Measurements from ENCODE around the gene CNKSR3. TPM values are rescaled to one million over a fixed set of nuclear protein-coding genes. Genes with fewer than 3 reads are reported as not detected.

Gene CNKSR3
- total and polyA plus RNA-seq, 8 donors, result 1.2 to 40.0 (median 6.2) TPM

DNA sequence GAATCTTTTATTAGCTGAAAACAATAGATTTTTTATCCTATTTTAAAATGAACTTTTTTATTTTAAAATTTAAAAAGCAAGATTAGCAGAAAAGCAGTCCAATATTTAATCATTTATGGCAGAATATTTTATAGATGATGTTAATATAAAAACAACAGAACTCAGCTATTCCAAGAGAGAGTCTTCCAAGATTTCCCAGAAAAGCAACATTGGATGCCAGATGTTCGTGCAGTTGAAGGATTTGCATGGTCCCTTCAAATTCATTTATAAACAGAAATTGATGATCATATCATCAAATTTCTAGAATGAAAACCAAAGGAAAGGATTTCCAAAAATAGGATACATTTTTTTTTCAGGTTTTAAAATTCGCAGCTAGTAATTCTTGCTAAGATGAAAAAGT, 25.4 kb upstream of the CNKSR3 start:
- H3K4me3 ChIP-seq, result no peak overlapping the region
- H3K27ac ChIP-seq, result no peak overlapping the region
- 69 to 93% (median 82%) methylated on average over 2 of the region's 2 CpGs for WGBS, 5 donors
- H3K27me3 ChIP-seq, result no peaks in the 10 kb centered on the region
- intact Hi-C loops (cut with DNase I; ENCODE audit: low total_unique reads), result no loop called here
- no peaks in the 10 kb centered on the region for H3K36me3 ChIP-seq
- peak in 1 of 2 donors; percentile 46 for DNase-seq
- no peak for TF ChIP-seq EP300 (IDR thresholded peaks at IDR 0.05)
- no peak for TF ChIP-seq POLR2A (IDR thresholded peaks at IDR 0.05)
- TF ChIP-seq, protein P1, sequence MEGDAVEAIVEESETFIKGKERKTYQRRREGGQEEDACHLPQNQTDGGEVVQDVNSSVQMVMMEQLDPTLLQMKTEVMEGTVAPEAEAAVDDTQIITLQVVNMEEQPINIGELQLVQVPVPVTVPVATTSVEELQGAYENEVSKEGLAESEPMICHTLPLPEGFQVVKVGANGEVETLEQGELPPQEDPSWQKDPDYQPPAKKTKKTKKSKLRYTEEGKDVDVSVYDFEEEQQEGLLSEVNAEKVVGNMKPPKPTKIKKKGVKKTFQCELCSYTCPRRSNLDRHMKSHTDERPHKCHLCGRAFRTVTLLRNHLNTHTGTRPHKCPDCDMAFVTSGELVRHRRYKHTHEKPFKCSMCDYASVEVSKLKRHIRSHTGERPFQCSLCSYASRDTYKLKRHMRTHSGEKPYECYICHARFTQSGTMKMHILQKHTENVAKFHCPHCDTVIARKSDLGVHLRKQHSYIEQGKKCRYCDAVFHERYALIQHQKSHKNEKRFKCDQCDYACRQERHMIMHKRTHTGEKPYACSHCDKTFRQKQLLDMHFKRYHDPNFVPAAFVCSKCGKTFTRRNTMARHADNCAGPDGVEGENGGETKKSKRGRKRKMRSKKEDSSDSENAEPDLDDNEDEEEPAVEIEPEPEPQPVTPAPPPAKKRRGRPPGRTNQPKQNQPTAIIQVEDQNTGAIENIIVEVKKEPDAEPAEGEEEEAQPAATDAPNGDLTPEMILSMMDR (IDR thresholded peaks at IDR 0.05), result no peak
- TF ChIP-seq POLR2AphosphoS5 (IDR thresholded peaks at IDR 0.05), result no peak
- H3K4me1 ChIP-seq, result no peaks in the 10 kb centered on the region
- H3K9me3 ChIP-seq, result no peaks in the 10 kb centered on the region

DNA sequence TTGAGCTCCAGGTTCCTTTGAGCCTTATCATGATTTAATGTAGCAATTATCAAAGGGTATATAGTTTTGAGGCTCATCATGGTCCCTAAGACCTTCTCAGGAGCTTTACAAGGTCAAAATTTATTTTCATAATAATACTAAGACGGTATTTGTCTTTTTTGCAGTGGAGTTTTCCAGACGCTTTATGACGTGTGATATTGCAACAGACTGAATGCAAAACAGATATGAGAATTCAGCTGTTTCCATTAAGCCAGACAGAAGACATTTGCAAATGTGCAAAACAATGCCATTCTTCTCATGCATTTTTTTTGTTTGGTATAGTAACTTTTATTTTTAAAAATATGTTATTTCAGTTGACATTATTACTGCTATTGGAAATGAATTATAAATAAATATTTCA, 24.7 kb upstream of the CNKSR3 start:
- H3K27ac ChIP-seq, result no peak overlapping the region
- no peaks in the 10 kb centered on the region for H3K27me3 ChIP-seq
- intact Hi-C loops (cut with DNase I; ENCODE audit: low total_unique reads), result no loop called here
- H3K4me3 ChIP-seq, result no peak overlapping the region
- DNase-seq, result no peak
- no peaks in the 10 kb centered on the region for H3K36me3 ChIP-seq
- no peaks in the 10 kb centered on the region for H3K9me3 ChIP-seq
- no peaks in the 10 kb centered on the region for H3K4me1 ChIP-seq
- 85 to 97% (median 90%) methylated on average over 3 of the region's 3 CpGs for WGBS, 5 donors
- no peak for TF ChIP-seq POLR2A (IDR thresholded peaks at IDR 0.05)
- no peak for TF ChIP-seq POLR2AphosphoS5 (IDR thresholded peaks at IDR 0.05)
- no peak for TF ChIP-seq EP300 (IDR thresholded peaks at IDR 0.05)
- TF ChIP-seq, protein P1 (IDR thresholded peaks at IDR 0.05), result no peak

DNA sequence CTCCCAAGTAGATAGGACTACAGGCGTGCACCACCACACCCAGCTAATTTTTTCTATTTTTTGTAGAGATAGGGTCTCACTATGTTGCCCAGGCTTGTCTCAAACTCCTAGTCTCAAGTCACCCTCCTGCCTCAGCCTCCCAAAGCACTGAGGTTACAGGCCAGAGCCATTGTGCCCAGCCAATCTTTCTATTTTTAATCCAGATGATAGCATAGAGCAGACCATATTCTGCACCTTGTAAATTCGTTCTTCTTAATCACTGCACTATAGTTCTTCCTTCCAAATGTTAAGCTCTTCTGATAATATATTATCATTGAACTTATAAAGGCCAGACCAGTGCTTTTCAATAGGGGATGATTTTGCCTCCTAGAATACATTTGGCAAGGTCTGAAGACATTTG, 24.0 kb upstream of the CNKSR3 start:
- Histone ChIP-seq H3K36me3 (no peaks in the 10 kb centered on the region), H3K4me1 (no peaks in the 10 kb centered on the region), H3K4me3 (no peak overlapping the region), H3K27ac (no peak overlapping the region), H3K9me3 (no peaks in the 10 kb centered on the region), H3K27me3 (no peaks in the 10 kb centered on the region)
- no peak for TF ChIP-seq POLR2AphosphoS5 (IDR thresholded peaks at IDR 0.05)
- TF ChIP-seq EP300 (IDR thresholded peaks at IDR 0.05), result no peak
- TF ChIP-seq, protein P1 (IDR thresholded peaks at IDR 0.05), result no peak
- no peak for TF ChIP-seq POLR2A (IDR thresholded peaks at IDR 0.05)
- intact Hi-C loops (cut with DNase I; ENCODE audit: low total_unique reads), result no loop called here
- 59 to 88% (median 86%) methylated on average over 2 of the region's 2 CpGs for WGBS, 5 donors
- no peak for DNase-seq

DNA sequence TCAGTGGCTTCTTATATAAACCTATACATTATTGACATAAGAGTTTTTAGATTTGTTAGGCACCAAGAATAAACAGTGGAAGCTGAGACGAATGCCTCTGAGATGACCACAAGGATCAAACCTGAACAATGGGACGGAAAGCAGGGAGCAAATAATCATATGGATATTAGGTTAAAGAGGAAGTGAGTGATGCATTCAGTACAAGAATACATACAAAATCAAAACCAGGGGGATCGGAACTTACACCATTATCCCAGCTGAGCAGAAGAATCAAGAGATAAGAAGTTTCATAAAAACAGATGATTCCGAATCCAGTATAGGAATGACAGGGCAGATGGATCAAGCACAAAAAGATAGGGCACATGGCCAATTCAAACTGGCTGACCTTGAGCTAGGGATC, 21.9 kb upstream of the CNKSR3 start:
- intact Hi-C loops (cut with DNase I; ENCODE audit: low total_unique reads), result no loop called here
- no peak overlapping the region for H3K27ac ChIP-seq
- H3K4me1 ChIP-seq, result no peaks in the 10 kb centered on the region
- H3K4me3 ChIP-seq, result no peak overlapping the region
- no peaks in the 10 kb centered on the region for H3K27me3 ChIP-seq
- TF ChIP-seq EP300 (IDR thresholded peaks at IDR 0.05), result no peak
- TF ChIP-seq POLR2AphosphoS5 (IDR thresholded peaks at IDR 0.05), result no peak
- no peak for TF ChIP-seq POLR2A (IDR thresholded peaks at IDR 0.05)
- TF ChIP-seq, protein P1 (IDR thresholded peaks at IDR 0.05), result no peak
- H3K9me3 ChIP-seq, result no peaks in the 10 kb centered on the region
- H3K36me3 ChIP-seq, result no peaks in the 10 kb centered on the region
- no peak for DNase-seq
- WGBS, 5 donors, result 71 to 86% (median 78%) methylated on average over 4 of the region's 4 CpGs
